ENCODE data around the gene TASOR. TPM values are rescaled to one million over a fixed set of nuclear protein-coding genes. Genes with fewer than 3 reads are reported as not detected.

TASOR gene
- total and polyA plus RNA-seq, 9 of the 15 experiments (the other 6 are each of a cell fraction or from before 2014, with no cell fraction given) = 16.4 to 68.7 (median 33.7) TPM

GRCh38 chr3:56677286-56677685, 5.8 kb downstream of the TASOR start (continued):
- TF ChIP-seq REST (IDR thresholded peaks at IDR 0.05; ENCODE audit: borderline replicate concordance) = no peak
- TF ChIP-seq REST (CRISPR knock-in tag; IDR thresholded peaks at IDR 0.05; ENCODE audit: low read depth) = no peak
- no peak for TF ChIP-seq FOXK1 (CRISPR knock-in tag; IDR thresholded peaks at IDR 0.05; ENCODE audit: borderline replicate concordance)
- TF ChIP-seq RFX5 (IDR thresholded peaks at IDR 0.05; ENCODE audit: low read depth, low read length) = no peak
- TF ChIP-seq TCF15 (CRISPR knock-in tag; IDR thresholded peaks at IDR 0.05) = no peak
- TF ChIP-seq ETV5 (CRISPR knock-in tag; IDR thresholded peaks at IDR 0.05; ENCODE audit: low read depth) = no peak
